K562 (cell line): ENCODE results near the gene RCC1. TPM values are rescaled to one million over a fixed set of nuclear protein-coding genes. Genes with fewer than 3 reads are reported as not detected.

ENCODE experiments used
- ATAC-seq: fragments of 200-7000 bp; cut with Tn5 transposase; 3 replicates; pipeline ENCODE4 v1.9.1; 2020; ENCODE audit warnings: moderate library complexity
- BruUV-seq: library from RNA; stranded (reverse); fragments of 400-500 nt; replicated peaks from 2 replicates; lab custom pipeline; 2021; lab: Mats Ljungman, UMichigan
- CTCF ChIA-PET: fragments of 300-600 bp; formaldehyde crosslinking; extraction: SDS; loops from one replicate; lab custom pipeline; 2021; ENCODE audit warnings: low intra/inter-chr PET ratio; lab: Yijun Ruan, JAX
- POLR2A ChIA-PET: fragments of 300-600, 350-650 bp; sonication (Branson Sonifier 250); formaldehyde crosslinking; extraction: SDS; loops from one replicate; lab custom pipeline; 2021; ENCODE audit warnings: antibody characterized with exemption, inconsistent platforms; lab: Yijun Ruan, JAX
- DNase-seq, 4 experiments: peaks; one replicate each; pipeline versions ENCODE4 v3.0.0 to v3.0.0-alpha.2; 2011 to 2018; ENCODE audit warnings: low spot score in 3 of 4, mixed read lengths in 3 of 4; ENCODE audit errors: extremely low read depth in 1 of 4
- FAIRE-seq: peaks from 2 replicates; lab custom pipeline; 2011; peaks lifted over from hg19 to GRCh38; lab: Jason Lieb, UNC
- H2AFZ ChIP-seq: 2 replicates; pipeline ENCODE4 v1.6.0; 2011; ENCODE audit warnings: low read depth, low read length, control low read depth, inconsistent platforms
- H3K27ac ChIP-seq: fragments of 200-600 bp; 3 replicates; pipeline ENCODE4 v1.8.0; 2011; ENCODE audit warnings: low read depth, mild to moderate bottlenecking, control low read depth, inconsistent platforms, low read length, moderate library complexity, mixed read lengths; ENCODE audit errors: extremely low read depth
- H3K27me3 ChIP-seq, 2 experiments: fragments of 300-600 bp in 1 of 2; 2 replicates in 1 of 2; 3 replicates in 1 of 2; pipeline versions ENCODE4 v1.6.0 to v1.8.0; 2011; ENCODE audit warnings: inconsistent platforms in 2 of 2, low read length in 2 of 2, mild to moderate bottlenecking in 1 of 2, mixed read lengths in 1 of 2, moderate library complexity in 1 of 2; ENCODE audit not compliant: control insufficient read depth in 2 of 2, insufficient read depth in 2 of 2
- H3K36me3 ChIP-seq: fragments of 300-600 bp; 3 replicates; pipeline ENCODE4 v1.8.0; 2011; ENCODE audit warnings: mild to moderate bottlenecking, low read length, inconsistent platforms; ENCODE audit not compliant: control insufficient read depth, insufficient read depth
- H3K4me1 ChIP-seq, 2 experiments: fragments of 200-600 bp in 1 of 2; replicated peaks in 1 of 2; 2 replicates in 1 of 2; 3 replicates in 1 of 2; pipeline versions ENCODE4 v1.5.1 to v1.8.0; 2011; ENCODE audit warnings: inconsistent platforms in 2 of 2, low read length in 2 of 2, mild to moderate bottlenecking in 1 of 2, mixed read lengths in 1 of 2, moderate library complexity in 1 of 2; ENCODE audit not compliant: control insufficient read depth in 2 of 2, insufficient read depth in 2 of 2
- H3K4me2 ChIP-seq: 2 replicates; pipeline ENCODE4 v1.6.1; 2011; ENCODE audit warnings: low read length, control low read depth, inconsistent platforms, mixed read lengths; ENCODE audit not compliant: insufficient read depth
- H3K4me3 ChIP-seq: fragments of 200-600 bp; sonication (generic), shearing (Covaris generic); 2 replicates; pipeline ENCODE4 v1.5.1; 2016; ENCODE audit warnings: control low read depth, inconsistent platforms
- H3K79me2 ChIP-seq: fragments of 200-600 bp; 3 replicates; pipeline ENCODE4 v1.8.0; 2011; ENCODE audit warnings: low read length, inconsistent platforms; ENCODE audit not compliant: control insufficient read depth, insufficient read depth
- H3K9ac ChIP-seq, 2 experiments: 2 replicates each; pipeline versions ENCODE4 v1.6.0 to v1.6.1; 2011; ENCODE audit warnings: low read depth in 2 of 2, low read length in 2 of 2, control low read depth in 1 of 2, inconsistent platforms in 1 of 2, mild to moderate bottlenecking in 1 of 2, mixed read lengths in 1 of 2; ENCODE audit not compliant: insufficient read depth in 1 of 2
- H3K9me1 ChIP-seq: one replicate; pipeline ENCODE4 v1.6.0; 2011; ENCODE audit warnings: inconsistent platforms, mild to moderate bottlenecking, low read length, moderate library complexity; ENCODE audit not compliant: control insufficient read depth, insufficient read depth
- H3K9me3 ChIP-seq: replicated peaks from 2 replicates; pipeline ENCODE4 v1.5.1; 2011; ENCODE audit warnings: low read depth, low read length, inconsistent platforms; ENCODE audit not compliant: control insufficient read depth, insufficient read depth
- H4K20me1 ChIP-seq: replicated peaks from 2 replicates; pipeline ENCODE4 v1.6.1; 2011; ENCODE audit warnings: low read length, inconsistent platforms, mixed read lengths; ENCODE audit not compliant: control insufficient read depth, insufficient read depth
- BCOR ChIP-seq: fragments of 450-650 bp; IDR thresholded peaks from 2 replicates; pipeline ENCODE4 v1.6.1; 2016
- RB1 ChIP-seq: fragments of 450-650 bp; IDR thresholded peaks from 2 replicates; pipeline ENCODE4 v1.6.1; 2017; ENCODE audit warnings: low read depth, mild to moderate bottlenecking
- ZBTB40 ChIP-seq, 2 experiments: fragments of 450-650 bp in 1 of 2; sonication (generic) in 1 of 2; formaldehyde crosslinking in 1 of 2; IDR thresholded peaks; 2 replicates each; pipeline versions ENCODE4 v1.7.1 to v1.9.0; 2016 to 2022; ENCODE audit warnings: inconsistent platforms in 1 of 2, mild to moderate bottlenecking in 1 of 2, missing genetic modification reagents in 1 of 2
- WGBS: fragments of 100-300 bp; shearing (Covaris generic); methylation state at CpG from one replicate; pipeline ENCODE4 v1.1.6; 2016; ENCODE audit warnings: low coverage, mixed read lengths; ENCODE audit not compliant: insufficient coverage; ENCODE audit errors: missing lambda C conversion rate; 5-methylcytosine and 5-hydroxymethylcytosine counted together
- in situ Hi-C: fragments of 300-500 bp; cut with MboI; formaldehyde crosslinking; loops from 4 replicates; pipeline ENCODE4 v1.15.0; 2018; ENCODE audit warnings: inconsistent platforms, mixed read lengths
- intact Hi-C: fragments of 100-400 bp; cut with micrococcal nuclease; formaldehyde crosslinking; loops from 2 replicates; pipeline ENCODE4 v1.14.2; 2022
- polyA plus RNA-seq, 8 experiments: library from polyadenylated mRNA; depleted of rRNA in 4 of 8; stranded (reverse) in 5 of 8; unstranded in 3 of 8; fragments of >200 nt; fragmentation: Nextera tagmentation in 2 of 8; fragmentation: Illumina TruSeq in 1 of 8; extraction: Ambion mirVana in 2 of 8; extraction: Trizol in 1 of 8; gene quantifications; 2 replicates each; pipeline versions ENCODE4 v1.2.1 to v1.2.3, GENCODE V29; 2011 to 2014; ENCODE audit warnings: inconsistent platforms in 1 of 8, missing spikeins in 1 of 8
- total RNA-seq, 7 experiments: library from RNA; depleted of rRNA in 6 of 7; stranded (reverse); fragments of >200 nt in 6 of 7; fragmentation: Illumina TruSeq in 2 of 7; extraction: Trizol in 2 of 7; gene quantifications; 2 replicates each; pipeline versions ENCODE4 v1.2.1 to v1.2.3, GENCODE V29; 2011 to 2021; ENCODE audit warnings: low replicate concordance in 1 of 7

RCC1 gene
- total and polyA plus RNA-seq, 9 of the 15 experiments (the other 6 are each of a cell fraction or from before 2014, with no cell fraction given) = 16.4 to 202 (median 107) TPM

GRCh38 chr1:28457678-28458077 is 48.2 kb upstream of the RCC1 start:
- no peaks in the 10 kb centered on the region for H3K9me3 ChIP-seq
- H3K9me1 ChIP-seq = no peaks in the 10 kb centered on the region
- H3K79me2 ChIP-seq = no peaks in the 10 kb centered on the region
- in situ Hi-C loops (no loop called here), intact Hi-C loops (no loop called here)
- no peak overlapping the region for H3K27ac ChIP-seq
- no peaks in the 10 kb centered on the region; a peak in 1 of 5 replicates for H3K4me1 ChIP-seq
- no peak overlapping the region for H3K9ac ChIP-seq
- H3K4me2 ChIP-seq = no peak overlapping the region
- CTCF ChIA-PET = no interaction called here
- H3K4me3 ChIP-seq = no peak overlapping the region
- no peaks in the 10 kb centered on the region for H3K27me3 ChIP-seq
- BruUV-seq = no TSS peak
- POLR2A ChIA-PET = interaction anchor here (0.6 to 1.3 kb wide), 2 partner anchors 49 to 489 kb away, joined by 3 read pairs; no protein-coding TSS in a partner anchor
- 82% methylated on average over 1 of the region's 1 CpG for WGBS
- no peak for FAIRE-seq
- DNase-seq = no peak
- H3K36me3 ChIP-seq = peaks cover 11% of the 10 kb centered on the region; the same call in 2 of the 3 replicates
- no peak for TF ChIP-seq BCOR
- TF ChIP-seq RB1 = no peak
- no peak overlapping the region for H2AFZ ChIP-seq
- no peak for ATAC-seq
- H4K20me1 ChIP-seq = no peaks in the 10 kb centered on the region

- DNase-seq = no peak
- no peaks in the 10 kb centered on the region; a peak in 1 of 5 replicates for H3K4me1 ChIP-seq
- H2AFZ ChIP-seq = no peak overlapping the region
- ATAC-seq = no peak; the same call in 2 of the 3 replicates
- no peak overlapping the region for H3K4me2 ChIP-seq
- ChIA-PET CTCF (interaction anchor here (1.2 kb wide), 1 partner anchor 43 kb away, joined by 3 read pairs; no protein-coding TSS in a partner anchor), POLR2A (interaction anchor here (0.6 to 1.3 kb wide), 3 partner anchors 48 to 490 kb away, joined by 3 read pairs; no protein-coding TSS in a partner anchor)
- H3K4me3 ChIP-seq = no peak overlapping the region
- peaks cover 16% of the 10 kb centered on the region; the same call in 2 of the 3 replicates for H3K36me3 ChIP-seq
- H3K27me3 ChIP-seq = no peaks in the 10 kb centered on the region
- WGBS = 84% methylated on average over 7 of the region's 7 CpGs
- H3K27ac ChIP-seq = no peak overlapping the region
- BruUV-seq = no TSS peak
- H4K20me1 ChIP-seq = no peaks in the 10 kb centered on the region
- no peaks in the 10 kb centered on the region for H3K9me3 ChIP-seq
- H3K9ac ChIP-seq = no peak overlapping the region
- no peaks in the 10 kb centered on the region for H3K9me1 ChIP-seq
- H3K79me2 ChIP-seq = no peaks in the 10 kb centered on the region
- intact Hi-C loops (no loop called here), in situ Hi-C loops (no loop called here)
- no peak for FAIRE-seq
- no peak for TF ChIP-seq ZBTB40 (IDR thresholded peaks at IDR 0.05)
- no peak for TF ChIP-seq ZBTB40 (CRISPR knock-in tag; IDR thresholded peaks at IDR 0.05)
These were observed 47.3 kb upstream of the RCC1 start for GRCh38 chr1:28458237-28459228.
